Hepatic stellate cell (primary cell): ENCODE data around the gene MMP23B.
"Not testable (repeated sequence)": the region's sequence is repeated elsewhere in the genome, so short reads cannot be mapped to it uniquely, and the experiment has no call there.

Experiments used
- DNase-seq: peaks from one replicate; pipeline ENCODE4 v3.0.0; 2011; ENCODE audit warnings: low spot score

The MMP23B gene

DNA sequence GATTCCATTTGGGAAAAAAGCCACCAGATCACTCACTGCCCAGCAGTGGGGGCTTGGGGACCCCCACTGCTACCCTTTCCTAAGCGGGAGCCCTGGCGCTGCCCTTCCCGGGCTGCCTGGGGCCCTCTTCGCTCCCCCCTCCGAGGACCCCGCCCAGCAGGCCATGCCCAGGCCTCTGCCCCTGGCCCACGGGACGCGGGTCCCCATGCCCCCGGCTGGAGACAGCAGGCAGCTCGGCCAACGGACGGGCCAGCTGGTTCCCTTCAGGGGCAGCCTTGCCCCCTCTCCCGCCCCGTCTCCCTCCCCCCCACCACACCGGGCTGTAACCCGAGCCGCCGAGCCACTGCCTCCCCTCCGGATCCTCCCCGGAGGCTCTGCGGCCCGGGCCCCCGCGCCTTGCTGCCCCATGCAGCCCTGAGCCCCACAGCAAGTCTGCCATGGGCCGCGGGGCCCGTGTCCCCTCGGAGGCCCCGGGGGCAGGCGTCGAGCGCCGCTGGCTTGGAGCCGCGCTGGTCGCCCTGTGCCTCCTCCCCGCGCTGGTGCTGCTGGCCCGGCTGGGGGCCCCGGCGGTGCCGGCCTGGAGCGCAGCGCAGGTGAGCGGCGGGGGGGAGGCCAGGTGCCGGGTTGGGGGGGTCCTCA, at the start of gene MMP23B:
Gene MMP23B (plus strand): TSS at position 392 of the 639 bp plus-strand sequence. CDS start 46 bp downstream, at position 438.
- DNase-seq, result peak; percentile 53

DNA sequence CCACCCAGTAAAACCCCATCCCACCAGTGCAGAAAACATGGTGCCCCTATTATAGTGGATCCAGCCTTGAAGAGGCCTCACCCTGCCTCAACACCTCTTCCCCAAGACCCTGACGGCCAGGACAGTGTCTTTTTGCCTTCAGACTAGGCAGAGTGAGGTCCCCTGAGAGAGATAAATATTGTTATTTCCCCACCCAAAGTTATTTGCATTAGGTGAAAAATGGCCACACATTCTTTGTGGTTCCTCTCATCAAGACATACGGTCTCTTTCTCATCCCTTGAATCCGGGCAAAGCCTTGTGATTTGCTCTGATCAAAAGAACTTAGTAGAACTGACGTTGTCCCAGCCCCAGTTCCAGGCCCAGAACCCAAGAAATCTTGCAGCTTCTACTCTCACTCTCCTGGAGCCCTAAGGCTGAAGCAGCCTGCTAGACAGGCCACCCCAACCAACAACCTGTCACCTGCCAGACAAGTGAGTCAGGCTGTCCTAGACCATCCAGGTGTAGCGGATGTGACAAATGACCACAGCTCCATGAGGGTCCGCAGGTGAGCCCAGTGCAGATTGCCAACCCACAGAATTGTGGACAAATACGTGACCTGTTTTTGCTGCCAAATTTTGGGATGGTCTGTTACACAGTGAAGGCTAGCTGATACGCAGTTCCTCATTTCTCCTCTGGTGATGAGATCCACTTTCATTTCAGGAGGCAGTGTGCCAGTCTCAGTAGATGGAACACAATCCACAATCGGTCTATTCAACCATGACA, 49.2 kb upstream of the MMP23B start:
- no peak for DNase-seq

DNA sequence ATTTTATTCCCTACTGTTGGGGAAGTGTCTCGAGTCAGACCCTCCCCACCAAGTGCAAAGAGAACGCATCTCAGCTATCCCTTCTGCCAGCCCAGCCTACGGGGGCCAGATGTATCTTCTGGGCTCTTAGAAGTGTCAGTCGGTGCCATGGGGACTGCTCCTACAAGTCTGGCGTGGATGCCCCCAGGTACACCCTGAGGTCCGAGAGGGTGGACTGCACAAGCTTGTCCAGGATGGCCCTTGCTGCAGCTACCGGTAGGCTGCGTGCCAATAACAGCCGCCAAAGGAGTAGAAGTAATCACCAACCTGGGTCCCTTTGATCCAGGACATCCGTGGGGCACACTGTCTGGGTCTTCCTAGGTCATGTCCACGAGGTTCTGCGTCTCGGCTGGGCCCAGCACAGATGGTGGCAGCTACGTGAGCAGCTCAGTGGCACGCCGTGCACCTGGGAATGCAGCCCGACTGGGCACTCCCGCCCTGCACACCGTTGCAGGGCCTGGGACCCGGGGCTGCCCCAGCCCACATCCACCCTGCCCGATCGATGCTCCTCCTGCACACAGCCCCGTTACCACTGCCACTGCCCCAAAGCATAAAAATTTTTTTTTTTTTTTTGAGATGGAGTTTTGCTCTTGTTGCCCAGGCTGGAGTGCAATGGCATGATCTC, 48.5 kb upstream of the MMP23B start:
- DNase-seq, result no peak

DNA sequence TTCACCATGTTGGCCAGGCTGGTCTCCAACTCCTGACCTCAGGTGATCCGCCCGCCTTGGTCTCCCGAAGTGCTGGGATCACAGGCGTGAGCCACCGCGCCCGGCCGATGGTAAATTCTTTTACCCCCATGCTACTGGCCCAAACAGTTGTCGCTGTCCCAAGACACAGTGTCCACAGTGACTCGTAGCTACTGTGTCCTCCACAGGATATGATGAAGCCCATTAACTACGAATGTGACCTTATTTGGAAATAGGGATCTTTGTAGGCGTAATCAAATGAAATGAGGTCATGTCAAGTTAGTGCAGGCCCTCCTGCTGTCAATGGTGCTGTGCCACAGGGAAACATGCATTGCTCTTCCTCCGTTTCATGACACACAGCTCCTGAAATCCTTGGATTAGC, 40.5 kb upstream of the MMP23B start:
- no peak for DNase-seq

DNA sequence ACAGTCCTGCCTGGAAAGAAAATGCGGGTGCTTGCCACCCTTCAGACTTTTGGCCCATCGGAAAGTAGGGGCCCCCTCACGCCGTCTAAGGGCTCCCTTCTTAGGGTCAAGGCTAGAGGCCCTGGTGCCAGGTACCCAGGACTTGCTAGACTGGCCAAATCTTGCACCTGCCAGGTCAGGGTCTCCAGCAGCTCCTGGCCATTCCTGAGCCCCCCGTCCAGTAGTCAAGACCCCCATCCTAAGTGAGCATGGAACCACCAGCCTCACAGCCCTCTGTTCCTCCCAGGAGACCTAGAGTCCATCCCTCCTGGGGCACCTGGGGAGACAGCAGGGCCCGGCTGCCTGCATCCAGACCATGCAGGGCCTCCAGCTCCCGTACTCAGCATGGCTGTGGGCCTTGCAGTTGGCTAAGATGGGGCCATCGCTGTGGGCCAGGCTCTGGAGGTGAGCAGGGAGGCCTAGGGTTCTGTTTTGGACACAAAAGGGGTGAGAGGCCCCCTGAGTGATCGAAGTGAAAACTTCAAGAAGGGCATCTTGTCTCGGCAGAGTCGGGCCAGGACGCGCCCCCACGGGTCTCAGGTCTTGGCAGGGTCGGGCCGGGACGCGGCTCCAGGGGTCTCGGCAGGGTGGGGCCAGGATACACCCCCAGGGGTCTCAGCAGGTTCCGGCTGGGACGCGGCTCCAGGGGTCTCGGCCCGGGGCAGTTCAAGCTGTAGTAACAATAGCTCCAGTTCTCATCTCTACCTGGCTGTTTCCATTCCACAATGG, 38.0 kb upstream of the MMP23B start:
- no peak for DNase-seq

DNA sequence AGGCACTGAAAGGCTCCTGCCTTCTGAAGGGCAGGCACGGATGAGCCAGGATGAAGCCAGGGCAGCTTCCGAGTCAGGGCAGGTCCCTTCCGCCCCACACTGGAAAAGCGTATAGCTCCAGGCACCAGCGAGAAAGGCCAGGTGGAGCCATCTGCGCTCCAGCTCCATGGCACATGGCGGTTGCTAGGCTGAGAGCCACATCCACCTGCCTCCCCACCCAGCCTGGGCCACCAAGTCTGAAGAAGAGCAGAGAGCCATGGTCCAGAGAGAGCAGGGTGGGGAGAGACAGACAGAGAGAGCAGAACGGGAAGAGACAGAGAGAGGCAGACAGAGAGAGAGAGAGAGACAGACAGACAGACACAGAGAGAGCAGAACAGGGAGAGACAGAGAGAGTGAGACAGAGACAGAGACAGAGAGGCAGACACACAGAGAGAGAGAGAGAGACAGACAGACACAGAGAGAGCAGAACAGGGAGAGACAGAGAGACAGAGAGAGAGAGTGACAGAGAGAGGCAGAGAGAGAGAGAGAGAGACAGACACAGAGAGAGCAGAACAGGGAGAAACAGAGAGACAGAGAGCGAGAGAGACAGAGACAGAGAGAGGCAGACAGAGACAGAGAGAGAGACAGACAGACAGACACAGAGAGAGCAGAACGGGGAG, 37.2 kb upstream of the MMP23B start:
- no peak for DNase-seq

DNA sequence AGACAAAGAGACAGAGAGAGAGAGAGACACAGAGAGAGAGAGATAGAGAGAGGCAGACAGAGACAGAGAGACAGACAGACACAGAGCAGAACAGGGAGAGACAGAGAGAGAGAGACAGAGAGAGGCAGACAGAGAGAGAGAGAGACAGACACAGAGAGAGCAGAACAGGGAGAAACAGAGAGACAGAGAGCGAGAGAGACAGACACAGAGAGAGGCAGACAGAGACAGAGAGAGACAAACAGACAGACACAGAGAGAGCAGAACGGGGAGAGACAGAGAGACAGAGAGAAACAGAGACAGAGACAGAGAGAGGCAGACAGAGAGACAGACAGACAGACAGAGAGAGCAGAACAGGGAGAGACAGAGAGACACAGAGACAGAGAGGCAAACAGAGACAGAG, 36.6 kb upstream of the MMP23B start:
- not testable (repeated sequence) for DNase-seq

DNA sequence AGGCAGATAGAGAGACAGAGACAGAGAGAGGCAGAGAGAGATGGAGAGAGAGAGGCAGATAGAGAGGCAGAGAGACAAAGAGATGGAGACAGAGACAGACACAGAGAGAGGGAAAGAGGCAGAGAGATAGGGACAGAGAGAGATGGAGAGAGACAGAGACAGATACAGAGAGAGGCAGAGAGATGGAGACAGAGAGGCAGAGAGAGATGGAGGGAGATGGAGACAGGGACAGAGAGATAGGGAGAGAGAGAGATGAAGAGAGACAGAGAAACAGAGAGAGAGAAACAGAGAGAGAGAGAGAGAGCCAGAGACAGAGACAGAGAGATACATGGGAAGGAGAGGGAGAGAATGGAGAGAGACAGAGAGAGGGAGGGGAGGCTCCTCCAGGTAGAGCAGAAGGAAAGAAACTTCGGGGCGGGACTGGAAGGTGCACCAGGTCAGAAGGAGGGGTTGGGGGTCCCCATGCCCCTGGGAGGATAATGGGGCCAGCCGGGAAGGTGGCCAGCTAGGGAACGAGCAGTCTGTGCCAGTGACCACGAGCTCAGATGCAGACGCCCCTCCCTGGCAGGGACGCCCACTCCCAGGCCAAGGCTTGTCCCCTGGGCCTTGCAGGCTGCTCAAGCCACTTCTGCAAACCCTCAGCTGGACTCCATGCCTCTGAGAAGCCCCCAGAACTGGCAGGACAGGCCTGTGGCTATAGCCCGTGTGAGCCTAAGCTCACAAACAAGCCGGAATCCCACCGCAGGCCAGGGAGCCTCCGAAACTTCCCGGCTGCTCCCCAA, 35.3 kb upstream of the MMP23B start:
- DNase-seq, result no peak

DNA sequence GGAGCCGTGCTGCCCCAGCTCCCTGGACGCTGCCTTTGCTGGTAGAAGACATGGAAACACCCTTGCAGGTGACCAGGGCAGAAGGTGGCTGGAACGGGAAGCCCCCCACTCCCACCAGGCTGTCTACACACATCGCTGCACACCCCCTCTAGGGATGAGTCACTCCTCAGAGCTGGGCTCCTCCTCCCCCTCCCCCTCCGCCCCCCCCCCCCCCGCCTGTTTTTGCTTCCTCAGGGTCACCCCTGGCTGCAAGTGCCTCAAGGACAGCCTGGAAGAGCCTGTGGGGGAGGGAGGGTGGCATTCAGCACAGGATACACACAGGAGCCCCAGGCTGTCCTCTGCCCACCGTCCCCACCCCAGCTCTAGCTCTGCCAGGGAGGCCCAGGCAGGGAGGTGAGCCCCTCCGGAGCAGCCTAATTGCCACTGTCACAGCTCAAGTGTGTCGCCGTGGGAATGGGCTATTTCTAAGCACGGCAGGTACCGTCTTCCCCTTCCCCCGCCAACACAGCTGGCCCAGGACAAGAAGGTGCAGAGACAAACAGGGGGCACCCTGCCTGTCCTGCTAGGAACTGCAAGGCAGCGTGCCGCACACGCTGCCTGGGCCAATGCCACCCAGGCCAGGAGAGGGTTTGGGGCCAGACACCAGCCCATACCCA, 34.6 kb upstream of the MMP23B start:
- no peak for DNase-seq

DNA sequence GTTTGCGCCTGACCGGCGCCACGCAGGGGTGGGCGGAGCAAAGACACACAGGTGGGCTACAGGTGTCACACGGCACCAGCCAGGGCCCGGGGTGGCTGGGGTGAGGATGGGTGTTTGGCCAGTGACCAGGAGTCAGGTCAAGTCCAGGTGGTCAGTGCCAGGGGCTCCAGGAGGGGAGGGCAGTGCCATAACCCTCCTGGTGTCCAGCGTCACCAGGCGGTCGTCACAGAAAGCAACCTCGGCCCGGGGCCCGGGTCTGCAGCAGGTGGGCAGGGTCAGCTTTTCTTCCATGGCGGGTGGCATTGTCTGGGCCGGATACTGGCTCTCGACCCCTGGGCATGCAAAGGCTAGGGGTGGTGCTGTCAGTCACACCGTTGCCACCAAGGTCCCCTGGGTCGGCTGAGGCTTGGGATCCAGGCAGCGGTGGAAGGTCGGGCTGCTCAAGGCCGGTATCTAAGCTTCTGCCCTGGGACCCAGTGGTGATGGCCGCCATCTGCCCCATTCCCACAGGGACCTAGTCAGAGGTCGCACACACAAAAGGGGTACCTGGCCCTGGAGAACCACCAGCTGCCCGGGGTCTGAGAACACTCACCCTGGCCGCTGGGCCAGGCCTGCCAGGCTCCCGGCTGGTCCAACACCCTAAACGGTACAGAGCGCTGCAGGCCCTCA, 33.8 kb upstream of the MMP23B start:
- DNase-seq, result no peak

DNA sequence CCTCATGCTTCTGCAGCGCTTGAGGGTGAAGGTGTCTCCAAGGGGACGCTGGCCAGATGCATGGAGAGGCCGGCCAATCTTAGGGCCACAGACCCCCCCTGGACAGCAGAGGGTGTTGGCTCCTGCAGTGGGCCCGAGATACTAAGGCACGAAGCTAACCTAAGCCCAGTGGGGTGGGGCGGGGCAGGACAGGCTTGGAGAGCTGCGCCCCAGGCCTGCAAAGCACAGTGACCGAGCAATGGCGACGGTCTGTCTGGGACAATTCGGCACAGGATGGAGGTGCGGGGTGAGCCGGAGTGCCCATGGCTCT, 33.3 kb upstream of the MMP23B start:
- DNase-seq, result no peak

DNA sequence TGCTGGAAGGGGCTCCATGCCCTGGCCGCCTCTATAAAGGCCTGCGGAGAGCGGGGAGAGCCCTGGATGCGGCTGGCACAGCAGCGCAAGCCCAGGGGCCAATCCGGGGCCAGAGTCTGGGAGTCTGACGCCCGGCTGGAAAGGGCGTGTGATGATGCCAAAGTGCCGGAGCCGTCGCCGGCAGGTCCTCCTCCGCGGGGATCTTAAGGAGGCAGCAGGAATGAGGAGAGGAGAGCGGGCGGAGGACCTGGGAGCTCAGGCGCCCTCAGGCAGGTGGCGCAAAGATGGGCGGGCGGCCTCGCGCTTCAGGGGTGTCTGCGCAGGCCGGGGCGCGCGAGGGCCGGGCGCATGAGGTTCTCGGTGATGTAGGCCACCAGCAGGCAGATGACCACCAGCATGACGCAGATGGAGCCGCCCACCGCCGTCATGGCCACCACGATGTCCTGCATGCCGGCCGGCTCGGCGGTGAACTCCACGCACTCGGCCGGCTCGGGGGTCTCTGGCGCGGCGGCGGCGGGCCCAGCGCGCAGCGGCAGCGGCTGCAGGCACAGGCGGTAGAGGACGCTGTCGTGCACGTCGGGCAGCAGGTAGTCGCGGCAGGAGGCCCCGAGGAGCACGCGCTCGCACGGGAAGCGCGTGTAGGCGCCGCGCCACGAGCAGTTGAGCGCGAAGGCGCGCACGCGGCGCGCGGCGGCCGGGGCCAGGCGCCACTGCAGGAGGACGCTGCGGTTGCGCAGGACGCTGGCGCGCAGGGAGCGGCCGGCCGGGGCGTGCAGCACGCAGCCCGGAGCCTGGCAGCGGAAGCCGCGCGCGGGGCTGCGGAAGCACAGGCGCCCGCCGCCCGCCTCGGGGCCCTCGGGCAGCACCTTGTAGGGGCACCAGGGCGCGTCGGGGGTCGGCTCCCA, 32.7 kb upstream of the MMP23B start:
- peak; percentile 66 for DNase-seq

DNA sequence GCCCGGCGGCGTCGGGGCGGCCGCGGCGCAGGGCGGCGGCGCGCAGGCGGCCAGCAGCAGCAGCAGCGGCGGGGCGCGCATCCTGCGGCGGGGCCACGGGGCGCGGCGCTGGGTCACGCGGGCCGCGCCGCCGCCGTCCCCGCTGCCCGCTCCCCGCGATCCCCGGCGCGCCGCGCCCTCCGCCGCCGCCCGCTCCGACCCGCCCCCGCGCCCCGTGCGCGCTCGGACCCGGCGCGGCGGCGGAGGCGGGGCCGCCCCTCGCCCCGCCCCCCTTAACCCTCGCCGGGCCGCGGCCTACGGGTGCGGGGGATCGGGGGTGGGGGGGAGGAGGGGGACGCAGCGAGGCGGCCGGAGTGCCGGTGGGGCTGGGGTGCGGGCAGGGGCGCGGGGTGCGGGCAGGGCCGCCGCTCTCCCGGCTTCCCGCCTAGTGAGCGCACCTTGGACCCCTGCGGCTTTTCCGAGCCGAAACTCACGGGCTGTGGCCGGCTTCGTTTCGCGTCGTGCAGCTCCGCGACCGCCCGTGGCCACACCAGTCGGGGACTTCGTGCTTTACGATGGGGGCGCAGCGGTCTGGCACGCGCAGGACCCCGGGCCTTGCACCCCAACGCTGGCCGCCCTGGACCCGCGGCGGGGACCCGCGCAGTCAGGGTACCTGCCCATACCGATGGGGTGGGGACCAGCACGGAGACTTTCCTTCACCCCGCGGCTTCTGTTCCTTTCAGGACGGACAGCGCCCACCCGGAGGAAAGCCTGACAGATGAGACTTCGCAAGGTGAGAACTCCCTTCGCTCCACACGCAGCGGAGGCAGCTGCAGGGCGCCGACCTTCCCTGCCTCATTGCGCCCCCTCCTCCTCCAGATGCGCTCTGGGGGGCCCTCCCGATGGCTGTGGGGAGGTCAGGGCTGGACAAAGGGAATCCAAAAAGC, 31.8 kb upstream of the MMP23B start, which contains the start of gene FNDC10:
Gene FNDC10 (minus strand): TSS at position 201 of the 926 bp plus-strand sequence. CDS start 120 bp downstream, at position 81.
- DNase-seq, result no peak

DNA sequence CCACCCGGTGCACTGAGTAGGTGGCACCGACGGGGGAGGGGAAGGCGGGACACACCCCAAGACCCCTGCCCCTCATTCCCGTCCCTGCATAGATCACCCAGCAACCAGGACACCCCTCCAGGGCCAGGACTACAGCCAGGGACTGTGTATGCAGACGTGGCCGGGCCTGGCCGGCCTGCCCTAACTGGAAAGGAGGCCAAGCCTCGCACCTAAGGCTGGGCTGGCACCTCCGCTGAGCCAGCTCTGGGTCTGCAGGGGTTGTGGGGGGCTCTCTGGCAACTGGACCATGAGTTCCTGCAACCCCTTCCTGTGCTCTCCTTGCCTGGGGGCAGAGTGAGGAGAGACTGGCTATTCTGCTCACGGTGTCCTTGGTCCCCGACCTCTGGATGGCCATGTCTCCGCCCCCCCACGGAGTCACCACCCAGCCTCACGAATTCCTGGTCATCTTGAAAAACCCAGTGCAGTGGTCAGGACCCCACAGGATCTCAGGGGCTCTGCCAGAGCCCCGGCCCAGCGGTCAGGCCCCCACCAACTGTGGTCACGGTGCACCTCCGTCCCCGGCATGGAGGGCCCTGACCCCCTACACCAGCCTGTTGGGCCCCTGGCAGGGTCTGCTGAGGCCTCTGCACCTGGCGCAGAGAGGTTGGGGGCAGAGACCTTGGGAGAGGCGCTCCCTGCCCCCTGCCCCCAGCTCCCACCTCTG, 31.0 kb upstream of the MMP23B start:
- no peak for DNase-seq

DNA sequence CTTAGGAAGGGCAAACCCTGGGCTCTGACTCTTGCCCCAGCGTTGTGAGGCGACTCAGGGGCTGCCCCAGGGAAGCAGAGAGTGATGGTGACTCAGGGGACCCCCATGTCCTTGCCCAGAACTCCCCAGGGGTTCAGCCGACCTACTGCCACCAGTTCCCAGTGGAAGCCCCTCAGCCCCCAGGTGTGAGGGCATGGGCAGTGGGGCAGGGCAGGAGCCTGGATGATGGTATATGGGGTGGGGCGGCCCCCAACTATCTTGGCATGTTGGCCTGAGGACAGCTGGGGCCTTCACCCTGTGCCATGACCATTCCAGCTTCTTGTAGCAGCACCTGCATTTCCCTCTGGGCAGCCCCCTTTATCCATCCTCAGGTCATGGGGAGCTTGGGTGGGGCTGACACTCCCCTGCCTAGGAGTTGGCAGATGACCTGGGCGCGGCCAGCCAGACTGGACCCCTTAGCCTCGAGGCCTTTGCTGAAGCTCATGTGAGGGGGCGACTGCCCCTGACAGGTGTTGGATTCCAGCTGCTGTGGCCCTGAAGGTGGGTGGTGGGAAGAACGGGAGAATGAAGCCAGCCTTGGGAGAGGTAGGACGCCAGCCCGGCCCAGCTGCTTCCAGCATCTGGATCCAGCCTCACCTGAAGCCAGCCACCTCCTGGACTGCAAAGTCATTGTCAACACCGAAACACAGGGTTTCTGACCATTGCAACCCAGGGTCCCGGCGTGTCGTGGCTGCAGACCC, 30.2 kb upstream of the MMP23B start:
- no peak for DNase-seq

DNA sequence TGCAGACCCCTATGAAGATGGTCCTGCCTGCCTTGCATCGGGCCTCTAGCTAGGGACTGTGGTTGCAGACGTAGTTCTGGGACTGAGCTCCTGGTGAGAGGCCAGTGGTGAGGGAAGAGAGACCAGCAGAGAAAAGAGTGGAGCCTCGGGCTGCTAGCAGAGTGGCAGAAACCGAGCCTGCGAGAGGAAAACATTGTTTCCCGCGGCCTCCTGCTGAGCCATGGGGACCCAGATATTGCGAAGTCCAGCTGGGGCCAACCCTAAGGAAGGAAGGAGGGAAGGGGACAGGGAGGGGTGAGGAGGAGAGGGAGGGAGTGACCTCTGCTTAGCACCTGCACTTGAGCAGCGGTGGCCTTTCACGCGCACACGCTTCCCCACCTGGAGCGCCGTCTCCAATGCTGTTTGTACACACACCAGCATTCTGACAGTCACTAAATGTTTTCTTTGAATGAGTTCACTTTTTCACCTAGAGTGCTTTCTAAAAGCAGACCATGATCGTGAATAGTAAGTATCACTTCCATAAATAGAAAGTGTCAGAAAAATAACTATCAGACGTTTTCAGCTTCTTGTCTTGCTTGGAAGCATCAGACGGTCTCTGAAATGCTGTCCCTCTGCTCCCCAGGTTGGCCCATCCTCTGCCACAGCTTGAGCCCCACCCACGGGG, 29.5 kb upstream of the MMP23B start:
- DNase-seq, result no peak
